HepG2 (cell line): ENCODE results near the gene ABHD6. TPM values are rescaled to one million over a fixed set of nuclear protein-coding genes. Genes with fewer than 3 reads are reported as not detected.

Experiments used
- ATAC-seq: fragments of 200-7000 bp; cut with Tn5 transposase; 3 replicates; pipeline ENCODE4 v1.9.1; 2020; ENCODE audit warnings: mild to moderate bottlenecking, moderate library complexity
- BruUV-seq: library from RNA; stranded (reverse); fragments of 400-500 nt; replicated peaks from 2 replicates; lab custom pipeline; 2021; lab: Mats Ljungman, UMichigan
- CTCF ChIA-PET: fragments of 300-600 bp; formaldehyde crosslinking; extraction: SDS; loops from one replicate; lab custom pipeline; 2021; ENCODE audit warnings: low total read pairs, inconsistent platforms, low intra/inter-chr PET ratio; lab: Yijun Ruan, JAX
- POLR2A ChIA-PET: fragments of 350-600 bp; sonication (Branson Sonifier 250); formaldehyde crosslinking; loops from one replicate; lab custom pipeline; 2020; ENCODE audit warnings: antibody characterized with exemption, inconsistent platforms; lab: Yijun Ruan, JAX
- DNase-seq: peaks from one replicate; pipeline ENCODE4 v3.0.0-alpha.2; 2015; ENCODE audit warnings: low spot score
- FAIRE-seq: peaks from 3 replicates; lab custom pipeline; 2011; peaks lifted over from hg19 to GRCh38; lab: Jason Lieb, UNC
- H2AFZ ChIP-seq: one replicate; pipeline ENCODE4 v1.6.1; 2011; ENCODE audit warnings: low read length, inconsistent platforms
- H3K27ac ChIP-seq: fragments of 300-600 bp; 3 replicates; pipeline ENCODE4 v1.8.0; 2011; ENCODE audit warnings: mixed run types, mild to moderate bottlenecking, mixed read lengths, low read length, inconsistent platforms; ENCODE audit not compliant: insufficient read depth; ENCODE audit errors: extremely low read length
- H3K27me3 ChIP-seq, 2 experiments: fragments of 200-600 bp in 1 of 2; 2 replicates in 1 of 2; 3 replicates in 1 of 2; pipeline versions ENCODE4 v1.6.0 to v1.8.0; 2011; ENCODE audit warnings: low read length in 2 of 2, mild to moderate bottlenecking in 2 of 2, moderate library complexity in 2 of 2, inconsistent platforms in 1 of 2; ENCODE audit not compliant: insufficient read depth in 2 of 2, control insufficient read depth in 1 of 2
- H3K36me3 ChIP-seq, 2 experiments: fragments of 200-600 bp in 1 of 2; replicated peaks in 1 of 2; 2 replicates in 1 of 2; 3 replicates in 1 of 2; pipeline versions ENCODE4 v1.5.1 to v1.8.0; 2011; ENCODE audit warnings: low read length in 2 of 2, inconsistent platforms in 1 of 2; ENCODE audit not compliant: insufficient read depth in 2 of 2, control insufficient read depth in 1 of 2
- H3K4me1 ChIP-seq: 2 replicates; pipeline ENCODE4 v1.5.1; 2012; ENCODE audit warnings: low read length, inconsistent platforms; ENCODE audit not compliant: insufficient read depth
- H3K4me2 ChIP-seq: 2 replicates; pipeline ENCODE4 v1.6.0; 2011; ENCODE audit warnings: low read depth, low read length, inconsistent platforms
- H3K4me3 ChIP-seq, 3 experiments: fragments of 200-600 bp in 1 of 3; sonication (generic), shearing (Covaris generic) in 1 of 3; replicated peaks in 1 of 3; 2 replicates each; pipeline ENCODE4 v1.5.1; 2011 to 2016; ENCODE audit warnings: low read length in 3 of 3, inconsistent platforms in 2 of 3, low read depth in 2 of 3, mild to moderate bottlenecking in 2 of 3, control low read depth in 1 of 3, mixed read lengths in 1 of 3; ENCODE audit not compliant: insufficient read depth in 1 of 3
- H3K79me2 ChIP-seq: one replicate; pipeline ENCODE4 v1.6.1; 2011; ENCODE audit warnings: low read length, inconsistent platforms; ENCODE audit not compliant: insufficient read depth
- H3K9ac ChIP-seq: 2 replicates; pipeline ENCODE4 v1.6.0; 2011; ENCODE audit warnings: mild to moderate bottlenecking, low read depth, low read length, inconsistent platforms; ENCODE audit not compliant: insufficient read depth
- H3K9me3 ChIP-seq: 2 replicates; pipeline ENCODE4 v1.5.1; 2012; ENCODE audit warnings: mild to moderate bottlenecking, low read length
- H4K20me1 ChIP-seq: 2 replicates; pipeline ENCODE4 v1.6.0; 2011; ENCODE audit warnings: inconsistent platforms, mild to moderate bottlenecking, low read length, moderate library complexity; ENCODE audit not compliant: insufficient read depth
- CEBPB ChIP-seq: IDR thresholded peaks from 2 replicates; pipeline ENCODE4 v1.6.1; 2011; ENCODE audit warnings: low read depth, low read length, improper control_type of control experiment, borderline replicate concordance
- CEBPG ChIP-seq: IDR thresholded peaks from 2 replicates; pipeline ENCODE4 v1.6.1; 2016
- GATAD2A ChIP-seq: IDR thresholded peaks from 2 replicates; pipeline ENCODE4 v1.6.1; 2016
- RBM22 ChIP-seq: fragments of 200-400 bp; formaldehyde crosslinking; optimal IDR thresholded peaks from 2 replicates; pipeline ENCODE3; 2017; ENCODE audit warnings: mild to moderate bottlenecking, low read length, moderate library complexity
- TEAD2 ChIP-seq: sonication (generic); formaldehyde crosslinking; IDR thresholded peaks from 2 replicates; pipeline ENCODE4 v1.9.0; 2021; ENCODE audit warnings: missing genetic modification reagents
- WIZ ChIP-seq: sonication (generic); formaldehyde crosslinking; IDR thresholded peaks from 2 replicates; pipeline ENCODE4 v1.5.1; 2020; ENCODE audit warnings: mild to moderate bottlenecking, missing genetic modification reagents
- ZFY ChIP-seq: sonication (generic); formaldehyde crosslinking; IDR thresholded peaks from 2 replicates; pipeline ENCODE4 v1.4.0; 2020; ENCODE audit warnings: missing genetic modification reagents
- ZNF362 ChIP-seq: sonication (generic); formaldehyde crosslinking; IDR thresholded peaks from 2 replicates; pipeline ENCODE4 v1.4.0; 2020; ENCODE audit warnings: missing genetic modification reagents, mild to moderate bottlenecking, borderline replicate concordance
- ZNF460 ChIP-seq: sonication (generic); formaldehyde crosslinking; IDR thresholded peaks from 2 replicates; pipeline ENCODE4 v1.5.1; 2020; ENCODE audit warnings: missing genetic modification reagents, mild to moderate bottlenecking, borderline replicate concordance
- ZNF652 ChIP-seq: IDR thresholded peaks from 2 replicates; pipeline ENCODE4 v1.6.1; 2016; ENCODE audit warnings: low read depth, borderline replicate concordance
- ZNF7 ChIP-seq: IDR thresholded peaks from 2 replicates; pipeline ENCODE4 v1.6.1; 2016; ENCODE audit warnings: missing biosample characterization, missing genetic modification reagents
- WGBS: methylation state at CpG from one replicate; pipeline ENCODE4 v1.1.6; 2017; ENCODE audit warnings: low lambda C conversion rate; 5-methylcytosine and 5-hydroxymethylcytosine counted together
- in situ Hi-C: cut with HindIII; loops from 2 replicates; pipeline ENCODE4 v1.10.0; 2017; ENCODE audit warnings: low pct_unique_long_range_greater_than_20kb; ENCODE audit not compliant: extremely low pct_ligation_motif_present
- intact Hi-C: fragments of 100-400 bp; cut with micrococcal nuclease; formaldehyde crosslinking; loops from one replicate; pipeline ENCODE4 v1.10.0; 2022; ENCODE audit not compliant: unreplicated experiment
- polyA plus RNA-seq, 8 experiments: library from polyadenylated mRNA; depleted of rRNA in 3 of 8; stranded (reverse) in 7 of 8; unstranded in 1 of 8; fragments of >200 nt; fragmentation: Illumina TruSeq in 4 of 8; extraction: Trizol in 4 of 8; gene quantifications; 2 replicates each; pipeline versions ENCODE4 v1.2.1 to v1.2.3, GENCODE V29; 2011 to 2016; ENCODE audit warnings: low read depth in 4 of 8, missing spikeins in 1 of 8, mixed read lengths in 1 of 8; ENCODE audit not compliant: insufficient read depth in 1 of 8
- total RNA-seq, 5 experiments: library from RNA; depleted of rRNA; stranded (reverse); fragments of >200 nt; fragmentation: Illumina TruSeq; extraction: Trizol; gene quantifications; 2 replicates each; pipeline ENCODE4 v1.2.3, GENCODE V29; 2016; ENCODE audit warnings: low read depth in 1 of 5
- TF ChIP-seq, protein P1 (sequence below): IDR thresholded peaks from 2 replicates; pipeline ENCODE4 v1.4.0; 2020; ENCODE audit warnings: mild to moderate bottlenecking, missing genetic modification reagents
- TF ChIP-seq, protein P2 (sequence below), 2 experiments: fragments of 450-650 bp in 1 of 2; sonication (generic) in 1 of 2; formaldehyde crosslinking; IDR thresholded peaks; 2 replicates each; pipeline versions ENCODE4 v1.5.0 to v1.8.0; 2020 to 2022; ENCODE audit warnings: mild to moderate bottlenecking in 1 of 2, missing genetic modification reagents in 1 of 2
- TF ChIP-seq, protein P3 (sequence below): sonication (generic); formaldehyde crosslinking; IDR thresholded peaks from 2 replicates; pipeline ENCODE4 v1.5.1; 2020; ENCODE audit warnings: missing genetic modification reagents, mild to moderate bottlenecking, borderline replicate concordance

ABHD6 gene
- total and polyA plus RNA-seq, 2 of the 13 experiments (the other 11 are each of a cell fraction or from before 2014, with no cell fraction given), result 9.0 to 17.2 TPM

DNA sequence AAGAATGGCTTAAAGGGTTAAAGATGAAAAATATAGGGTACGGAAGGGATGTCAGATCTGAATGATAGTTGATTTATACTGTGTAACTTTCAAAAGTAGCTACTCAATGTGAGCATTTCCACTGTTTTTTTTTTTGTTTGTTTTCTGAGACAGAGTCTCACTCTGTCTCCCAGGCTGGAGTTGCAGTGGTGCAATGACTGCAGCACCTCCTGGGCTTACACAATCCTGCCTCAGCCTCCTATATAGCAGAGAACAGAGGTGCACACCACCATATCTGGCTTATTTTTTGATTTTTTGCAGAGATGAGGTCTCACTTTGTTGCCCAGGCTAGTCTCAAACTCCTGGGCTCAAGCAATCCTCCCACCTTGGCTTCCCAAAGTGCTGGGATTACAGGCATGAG lies 85.2 kb downstream of the ABHD6 start:
- H3K4me3 ChIP-seq, result no peak overlapping the region
- DNase-seq (peak; percentile 54), FAIRE-seq (no peak), ATAC-seq (peak; percentile 80)
- no peaks in the 10 kb centered on the region for H3K9me3 ChIP-seq
- ChIA-PET CTCF (no interaction called here), POLR2A (interaction anchor here (0.6 to 1.4 kb wide), 2 partner anchors 11 to 215 kb away, joined by 3 to 4 read pairs; partner anchors contain the start of gene ACOX2)
- 28% methylated on average over 1 of the region's 1 CpG for WGBS
- in situ Hi-C loops, result loop anchor here (5.0 to 10.0 kb wide), 2 partner anchors 90 to 212 kb away; partner anchors contain the start of gene ACOX2
- no peak overlapping the region for H3K4me2 ChIP-seq
- H3K27me3 ChIP-seq, result no peaks in the 10 kb centered on the region
- H3K9ac ChIP-seq, result no peak overlapping the region
- H4K20me1 ChIP-seq, result no peaks in the 10 kb centered on the region; the same call in 1 of the 2 replicates
- TF ChIP-seq GATAD2A (CRISPR knock-in tag) (peak; percentile 43; the same call in 1 of the 2 replicates), RBM22 (peak; percentile 52), ZNF460 (CRISPR knock-in tag) (peak; percentile 87; the same call in 1 of the 2 replicates), WIZ (no peak), ZNF652 (CRISPR knock-in tag) (peak; percentile 68), TEAD2 (CRISPR knock-in tag) (no peak), ZNF7 (CRISPR knock-in tag) (no peak), CEBPB (peak; percentile 91), CEBPG (peak; percentile 86), ZNF362 (CRISPR knock-in tag) (peak; percentile 82), ZFY (no peak)
- TF ChIP-seq, protein P1, sequence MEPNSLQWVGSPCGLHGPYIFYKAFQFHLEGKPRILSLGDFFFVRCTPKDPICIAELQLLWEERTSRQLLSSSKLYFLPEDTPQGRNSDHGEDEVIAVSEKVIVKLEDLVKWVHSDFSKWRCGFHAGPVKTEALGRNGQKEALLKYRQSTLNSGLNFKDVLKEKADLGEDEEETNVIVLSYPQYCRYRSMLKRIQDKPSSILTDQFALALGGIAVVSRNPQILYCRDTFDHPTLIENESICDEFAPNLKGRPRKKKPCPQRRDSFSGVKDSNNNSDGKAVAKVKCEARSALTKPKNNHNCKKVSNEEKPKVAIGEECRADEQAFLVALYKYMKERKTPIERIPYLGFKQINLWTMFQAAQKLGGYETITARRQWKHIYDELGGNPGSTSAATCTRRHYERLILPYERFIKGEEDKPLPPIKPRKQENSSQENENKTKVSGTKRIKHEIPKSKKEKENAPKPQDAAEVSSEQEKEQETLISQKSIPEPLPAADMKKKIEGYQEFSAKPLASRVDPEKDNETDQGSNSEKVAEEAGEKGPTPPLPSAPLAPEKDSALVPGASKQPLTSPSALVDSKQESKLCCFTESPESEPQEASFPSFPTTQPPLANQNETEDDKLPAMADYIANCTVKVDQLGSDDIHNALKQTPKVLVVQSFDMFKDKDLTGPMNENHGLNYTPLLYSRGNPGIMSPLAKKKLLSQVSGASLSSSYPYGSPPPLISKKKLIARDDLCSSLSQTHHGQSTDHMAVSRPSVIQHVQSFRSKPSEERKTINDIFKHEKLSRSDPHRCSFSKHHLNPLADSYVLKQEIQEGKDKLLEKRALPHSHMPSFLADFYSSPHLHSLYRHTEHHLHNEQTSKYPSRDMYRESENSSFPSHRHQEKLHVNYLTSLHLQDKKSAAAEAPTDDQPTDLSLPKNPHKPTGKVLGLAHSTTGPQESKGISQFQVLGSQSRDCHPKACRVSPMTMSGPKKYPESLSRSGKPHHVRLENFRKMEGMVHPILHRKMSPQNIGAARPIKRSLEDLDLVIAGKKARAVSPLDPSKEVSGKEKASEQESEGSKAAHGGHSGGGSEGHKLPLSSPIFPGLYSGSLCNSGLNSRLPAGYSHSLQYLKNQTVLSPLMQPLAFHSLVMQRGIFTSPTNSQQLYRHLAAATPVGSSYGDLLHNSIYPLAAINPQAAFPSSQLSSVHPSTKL (CRISPR knock-in tag), result 0 out of 2 replicates have a peak, but pooled peaks have one; percentile 28
- TF ChIP-seq, protein P2, sequence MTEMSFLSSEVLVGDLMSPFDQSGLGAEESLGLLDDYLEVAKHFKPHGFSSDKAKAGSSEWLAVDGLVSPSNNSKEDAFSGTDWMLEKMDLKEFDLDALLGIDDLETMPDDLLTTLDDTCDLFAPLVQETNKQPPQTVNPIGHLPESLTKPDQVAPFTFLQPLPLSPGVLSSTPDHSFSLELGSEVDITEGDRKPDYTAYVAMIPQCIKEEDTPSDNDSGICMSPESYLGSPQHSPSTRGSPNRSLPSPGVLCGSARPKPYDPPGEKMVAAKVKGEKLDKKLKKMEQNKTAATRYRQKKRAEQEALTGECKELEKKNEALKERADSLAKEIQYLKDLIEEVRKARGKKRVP (CRISPR knock-in tag; IDR thresholded peaks at IDR 0.05), result peak in 1 of 2 experiments; percentile 14; a peak in 1 of 4 replicates
- TF ChIP-seq, protein P3, sequence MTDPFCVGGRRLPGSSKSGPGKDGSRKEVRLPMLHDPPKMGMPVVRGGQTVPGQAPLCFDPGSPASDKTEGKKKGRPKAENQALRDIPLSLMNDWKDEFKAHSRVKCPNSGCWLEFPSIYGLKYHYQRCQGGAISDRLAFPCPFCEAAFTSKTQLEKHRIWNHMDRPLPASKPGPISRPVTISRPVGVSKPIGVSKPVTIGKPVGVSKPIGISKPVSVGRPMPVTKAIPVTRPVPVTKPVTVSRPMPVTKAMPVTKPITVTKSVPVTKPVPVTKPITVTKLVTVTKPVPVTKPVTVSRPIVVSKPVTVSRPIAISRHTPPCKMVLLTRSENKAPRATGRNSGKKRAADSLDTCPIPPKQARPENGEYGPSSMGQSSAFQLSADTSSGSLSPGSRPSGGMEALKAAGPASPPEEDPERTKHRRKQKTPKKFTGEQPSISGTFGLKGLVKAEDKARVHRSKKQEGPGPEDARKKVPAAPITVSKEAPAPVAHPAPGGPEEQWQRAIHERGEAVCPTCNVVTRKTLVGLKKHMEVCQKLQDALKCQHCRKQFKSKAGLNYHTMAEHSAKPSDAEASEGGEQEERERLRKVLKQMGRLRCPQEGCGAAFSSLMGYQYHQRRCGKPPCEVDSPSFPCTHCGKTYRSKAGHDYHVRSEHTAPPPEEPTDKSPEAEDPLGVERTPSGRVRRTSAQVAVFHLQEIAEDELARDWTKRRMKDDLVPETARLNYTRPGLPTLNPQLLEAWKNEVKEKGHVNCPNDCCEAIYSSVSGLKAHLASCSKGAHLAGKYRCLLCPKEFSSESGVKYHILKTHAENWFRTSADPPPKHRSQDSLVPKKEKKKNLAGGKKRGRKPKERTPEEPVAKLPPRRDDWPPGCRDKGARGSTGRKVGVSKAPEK (CRISPR knock-in tag), result no peak
- no TSS peak for BruUV-seq
- intact Hi-C loops, result no loop called here
- no peaks in the 10 kb centered on the region for H3K79me2 ChIP-seq
- H2AFZ ChIP-seq, result no peak overlapping the region
- H3K36me3 ChIP-seq, result peaks cover 3 to 9% of the 10 kb centered on the region in 2 experiments; a peak in 1 of 5 replicates
- no peak overlapping the region for H3K27ac ChIP-seq
- H3K4me1 ChIP-seq, result peaks cover 54% of the 10 kb centered on the region
